Esophagus mucosa (tissue), 1 donor: ENCODE measurements around the gene WFDC12. TPM values are rescaled to one million over a fixed set of nuclear protein-coding genes. Genes with fewer than 3 reads are reported as not detected.
"Not testable (repeated sequence)": the region's sequence is repeated elsewhere in the genome, so short reads cannot be mapped to it uniquely, and the experiment has no call there.

Source experiments
- ATAC-seq: fragments of 200-7000 bp; cut with Tn5 transposase; one replicate; pipeline ENCODE4 v1.9.1; 2020
- total RNA-seq: library from RNA; stranded (reverse); gene quantifications from one replicate; pipeline ENCODE4 v1.2.4, GENCODE V29; 2023
- donor health status: DM: yes; HTN: yes; CAD: no.

The WFDC12 gene, protein sequence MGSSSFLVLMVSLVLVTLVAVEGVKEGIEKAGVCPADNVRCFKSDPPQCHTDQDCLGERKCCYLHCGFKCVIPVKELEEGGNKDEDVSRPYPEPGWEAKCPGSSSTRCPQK
- total RNA-seq: 5.1 TPM

DNA sequence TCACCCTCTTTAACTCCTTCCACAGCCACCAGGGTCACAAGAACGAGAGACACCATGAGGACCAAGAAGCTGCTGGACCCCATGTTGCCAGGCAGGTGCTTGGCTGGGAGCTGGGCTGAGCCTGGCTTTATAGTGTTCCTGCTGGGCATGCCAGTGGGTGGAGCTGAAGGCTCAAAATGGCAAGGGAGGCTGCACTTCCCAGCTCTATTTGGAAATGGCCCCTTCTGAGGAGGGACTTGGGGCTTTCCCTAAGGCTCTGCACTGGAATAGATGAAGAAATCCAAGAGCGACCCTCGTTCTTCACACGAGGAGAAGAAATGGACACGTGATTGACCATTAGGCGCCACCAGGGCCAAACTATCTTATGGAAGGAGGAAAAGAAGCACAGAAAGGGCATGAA, at the start of gene WFDC12:
Gene WFDC12 (minus strand): TSS at position 101 of the 400 bp plus-strand sequence. CDS start 18 bp downstream, at position 83.
- no peak for ATAC-seq

DNA sequence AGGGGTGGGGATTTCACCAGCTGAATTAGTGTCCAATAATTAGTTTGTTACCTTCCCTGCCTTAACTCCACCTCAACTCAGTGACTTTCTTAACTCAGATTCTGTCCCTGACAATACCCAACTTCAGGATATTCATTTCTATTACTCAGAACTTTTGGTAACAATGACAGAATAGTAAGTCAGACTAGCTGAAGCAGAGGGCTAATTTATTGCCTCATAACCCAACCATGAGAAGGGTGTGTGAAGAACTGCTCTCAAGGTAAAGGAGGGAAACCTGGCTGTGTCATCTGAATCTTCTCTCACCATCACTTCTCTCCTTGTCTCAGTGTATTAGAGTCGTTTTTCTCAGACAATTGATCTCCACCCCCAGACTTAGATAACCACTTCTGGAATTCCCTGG, 49.3 kb upstream of the WFDC12 start:
- peak; percentile 78 for ATAC-seq

DNA sequence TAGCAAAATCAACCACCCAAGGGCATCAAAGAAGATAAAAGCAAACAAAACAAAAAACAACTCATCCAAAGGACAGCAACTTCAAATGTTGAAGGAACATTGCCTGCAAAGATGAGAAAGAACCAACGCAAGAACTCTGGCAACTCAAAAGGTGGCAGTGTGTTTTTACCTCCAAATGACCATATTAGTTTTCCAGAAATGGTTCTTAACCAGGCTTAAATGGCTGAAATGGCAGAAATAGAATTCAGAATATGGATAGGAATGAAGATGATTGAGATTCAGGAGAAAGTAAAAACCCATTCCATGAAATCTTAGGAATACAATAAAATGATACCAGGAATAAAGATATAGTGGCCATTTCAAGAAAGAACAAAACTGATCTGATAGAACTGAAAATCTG, 40.6 kb upstream of the WFDC12 start:
- ATAC-seq: no peak

DNA sequence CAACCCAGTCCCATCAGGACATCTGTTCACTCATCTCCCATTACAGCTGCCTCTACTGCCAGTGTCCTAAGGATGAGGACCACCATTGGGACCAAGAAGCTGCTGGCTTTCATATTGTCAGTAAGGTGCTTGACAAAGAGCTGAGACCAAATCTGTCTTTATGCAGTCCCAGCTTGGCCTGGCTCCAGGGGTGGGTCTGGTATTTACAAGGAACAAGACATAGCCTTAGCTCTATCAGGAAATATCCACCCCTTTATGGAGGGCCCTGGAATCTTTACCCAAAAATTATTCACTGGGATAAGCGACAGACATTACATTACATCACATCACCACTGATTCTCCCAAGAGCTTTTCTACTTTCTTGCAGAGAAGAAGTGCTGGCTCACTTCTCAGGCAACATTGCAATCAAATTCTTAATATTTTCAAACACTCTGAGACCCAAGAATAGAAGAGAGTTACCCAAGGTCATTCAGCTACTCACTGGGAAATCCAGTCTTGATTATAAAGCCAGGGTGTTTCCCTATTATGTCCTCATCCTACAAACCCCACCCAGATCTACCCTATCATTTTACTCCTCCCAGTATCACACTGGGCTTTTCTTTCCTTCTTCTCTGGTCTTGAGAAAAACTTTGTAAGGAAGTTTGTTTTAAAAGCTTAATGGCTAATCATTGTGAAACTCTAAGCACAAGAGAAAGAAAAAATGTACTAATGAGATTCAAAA, 39.0 kb upstream of the WFDC12 start:
- peak; percentile 84 for ATAC-seq

DNA sequence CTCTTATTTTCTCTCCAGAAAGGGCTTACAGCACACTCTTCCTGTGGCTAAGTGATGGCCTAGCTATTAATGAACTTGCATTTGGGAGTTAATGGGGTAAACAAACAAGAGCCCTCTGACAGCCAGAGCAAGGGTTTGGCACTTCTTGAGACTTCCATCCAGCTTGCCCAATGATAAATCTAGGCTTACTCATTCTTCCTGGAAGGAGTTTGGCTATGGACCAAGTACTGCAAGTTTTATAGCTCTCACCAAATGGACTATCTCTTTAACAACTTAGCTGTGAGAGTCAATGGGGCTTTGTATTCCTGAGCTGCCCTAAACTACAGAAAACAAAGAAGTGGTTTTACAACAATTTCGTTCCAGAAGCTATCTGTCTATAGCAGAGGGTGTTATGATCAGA, 33.7 kb upstream of the WFDC12 start:
- ATAC-seq: peak; percentile 92

DNA sequence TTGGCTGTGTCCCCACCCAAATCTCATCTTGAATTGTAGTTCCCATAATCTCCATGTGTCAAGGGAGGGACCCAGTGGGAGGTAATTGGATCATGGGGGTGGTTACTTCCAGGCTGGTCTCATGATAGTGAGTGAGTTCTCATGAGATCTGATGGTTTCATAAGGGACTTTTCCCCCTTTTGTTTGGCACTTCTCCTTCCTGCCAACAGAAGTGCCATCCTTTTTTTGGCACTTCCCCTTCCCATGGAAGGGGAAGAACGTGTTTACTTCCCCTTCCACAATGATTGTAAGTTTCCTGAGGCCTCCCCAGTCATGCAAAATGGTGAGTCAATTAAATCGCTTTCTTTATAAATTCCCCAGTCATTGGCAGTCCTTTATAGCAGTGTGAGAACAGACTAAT, 32.4 kb upstream of the WFDC12 start:
- ATAC-seq: no peak

DNA sequence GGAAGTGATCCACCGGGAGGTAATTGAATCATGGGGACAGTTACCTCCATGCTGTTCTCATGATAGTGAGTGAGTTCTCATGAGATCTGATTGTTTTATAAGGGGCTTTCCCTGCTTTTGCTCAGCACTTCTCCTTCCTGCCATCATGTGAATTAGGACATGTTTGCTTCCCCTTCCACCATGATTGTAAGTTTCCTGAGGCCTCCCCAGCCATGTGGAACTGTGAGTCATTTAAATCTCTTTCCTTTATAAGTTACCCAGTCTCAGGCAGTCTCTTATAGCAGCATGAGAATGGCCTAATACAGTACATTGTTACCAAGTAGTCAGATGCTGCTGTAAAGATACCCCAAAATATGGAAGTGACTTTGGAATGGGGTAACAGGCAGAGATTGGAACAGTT, 30.5 kb upstream of the WFDC12 start:
- ATAC-seq: not testable (repeated sequence)

DNA sequence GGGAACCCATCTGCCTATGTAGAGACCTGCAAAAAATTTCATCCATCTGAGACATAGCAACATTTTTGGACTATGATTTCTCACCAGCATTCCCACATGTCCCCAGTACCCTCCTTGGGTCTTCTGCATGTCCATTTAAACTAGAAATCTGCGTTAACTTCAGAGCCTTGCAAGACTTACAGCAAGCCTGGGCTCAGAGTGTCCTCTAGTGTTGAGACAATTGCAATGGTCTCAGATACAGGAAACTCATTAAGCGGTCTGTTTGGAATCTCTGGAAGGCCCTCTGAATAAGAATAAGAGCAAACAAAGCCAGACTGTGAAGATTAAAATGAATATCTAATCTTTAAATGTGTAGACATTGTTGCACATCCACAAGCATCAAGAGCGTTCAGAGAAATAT, 29.9 kb upstream of the WFDC12 start:
- no peak for ATAC-seq

DNA sequence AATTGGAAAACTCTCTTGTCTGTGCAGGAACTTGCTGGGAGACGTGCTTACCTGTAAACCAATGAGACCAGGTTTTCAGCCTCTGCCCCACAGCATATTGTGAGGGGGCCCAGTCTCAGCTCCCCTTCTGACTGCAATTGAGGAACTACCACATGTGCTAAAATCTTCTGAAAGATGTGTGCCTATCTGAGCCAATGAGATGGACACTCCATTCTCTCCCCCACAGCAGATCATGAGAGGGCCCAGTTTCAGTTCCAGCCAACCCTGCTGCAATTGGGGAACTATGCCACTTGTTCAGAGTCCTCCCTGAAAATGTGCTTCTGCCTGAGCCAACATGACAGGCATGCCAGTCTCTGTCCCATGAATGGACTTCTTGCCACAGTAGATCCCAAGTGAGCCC, 29.5 kb upstream of the WFDC12 start:
- no peak for ATAC-seq

DNA sequence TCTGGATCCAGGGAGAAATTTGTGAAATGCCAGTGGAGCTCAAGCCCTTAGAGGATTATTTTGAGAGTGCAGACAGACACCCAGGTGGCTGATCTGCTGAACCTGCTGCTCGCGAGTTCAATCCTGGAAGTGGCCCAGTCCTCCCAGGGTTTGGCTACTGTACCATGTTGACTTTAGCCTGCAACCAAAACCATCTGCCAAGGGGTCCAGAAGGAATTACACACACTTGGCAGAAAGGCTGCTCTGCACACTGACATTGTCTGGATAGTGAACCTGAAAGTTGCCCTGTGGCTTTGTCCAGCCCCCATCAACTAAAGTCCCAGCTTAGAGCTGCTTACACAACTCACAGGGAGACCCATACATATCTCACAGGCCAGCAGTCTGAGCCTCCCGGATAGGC, 28.9 kb upstream of the WFDC12 start:
- no peak for ATAC-seq

DNA sequence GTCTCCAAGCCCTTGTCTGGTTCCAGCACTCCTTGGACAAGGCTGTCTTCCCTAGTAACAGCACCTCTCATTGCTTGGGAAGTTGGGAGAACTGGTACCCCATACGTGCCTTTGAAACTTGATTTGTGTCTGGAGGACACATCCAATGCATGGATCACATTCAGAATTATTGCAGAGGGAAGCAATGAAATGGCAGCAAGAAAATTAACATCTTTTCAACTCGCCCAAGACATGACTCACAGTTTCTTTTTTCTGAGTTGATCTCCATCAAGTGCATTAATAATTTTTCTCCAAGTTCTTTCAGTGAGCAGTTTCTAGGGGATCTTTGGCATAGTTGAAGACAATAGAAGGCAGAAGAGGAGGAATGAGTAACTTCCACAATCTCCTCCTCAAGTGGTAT, 28.1 kb upstream of the WFDC12 start:
- no peak for ATAC-seq

DNA sequence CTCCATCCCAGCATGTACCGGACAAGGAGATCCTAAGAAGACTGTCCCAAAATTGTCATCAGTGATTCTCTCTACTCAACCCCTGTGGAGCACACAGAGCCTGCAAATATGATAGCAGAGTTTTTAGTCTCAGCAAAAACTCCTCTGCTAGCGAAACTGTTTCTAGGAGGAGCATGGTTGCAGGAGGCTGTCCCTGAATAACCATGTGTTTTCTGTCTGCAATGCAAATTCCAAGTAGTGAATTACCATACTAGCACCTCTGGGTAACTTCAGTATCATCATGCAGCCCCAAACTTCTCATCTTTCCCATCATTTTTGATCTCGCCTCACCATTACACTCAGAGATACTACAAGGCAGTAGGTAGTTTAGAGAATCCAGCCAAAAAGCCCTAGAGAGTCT, 24.8 kb upstream of the WFDC12 start:
- ATAC-seq: no peak

DNA sequence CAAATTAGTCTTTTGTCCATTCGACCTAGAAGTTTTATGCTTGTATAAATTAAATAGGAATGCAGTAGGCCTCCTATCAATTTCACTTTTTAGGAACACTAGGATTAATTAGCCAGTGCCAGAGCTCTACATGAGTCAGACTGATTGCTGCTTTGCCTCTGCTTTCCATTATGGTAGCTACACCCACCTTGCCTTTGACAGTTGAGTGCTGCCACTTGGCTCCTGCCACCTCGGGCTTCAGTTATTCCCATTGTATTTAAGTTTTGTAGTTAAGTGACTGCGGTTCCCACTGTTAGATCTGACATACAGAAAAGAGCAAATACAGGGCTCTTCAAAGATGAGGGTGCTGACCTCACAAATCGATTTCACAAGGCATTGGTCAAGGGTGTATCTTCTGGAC, 16.6 kb upstream of the WFDC12 start:
- ATAC-seq: no peak

DNA sequence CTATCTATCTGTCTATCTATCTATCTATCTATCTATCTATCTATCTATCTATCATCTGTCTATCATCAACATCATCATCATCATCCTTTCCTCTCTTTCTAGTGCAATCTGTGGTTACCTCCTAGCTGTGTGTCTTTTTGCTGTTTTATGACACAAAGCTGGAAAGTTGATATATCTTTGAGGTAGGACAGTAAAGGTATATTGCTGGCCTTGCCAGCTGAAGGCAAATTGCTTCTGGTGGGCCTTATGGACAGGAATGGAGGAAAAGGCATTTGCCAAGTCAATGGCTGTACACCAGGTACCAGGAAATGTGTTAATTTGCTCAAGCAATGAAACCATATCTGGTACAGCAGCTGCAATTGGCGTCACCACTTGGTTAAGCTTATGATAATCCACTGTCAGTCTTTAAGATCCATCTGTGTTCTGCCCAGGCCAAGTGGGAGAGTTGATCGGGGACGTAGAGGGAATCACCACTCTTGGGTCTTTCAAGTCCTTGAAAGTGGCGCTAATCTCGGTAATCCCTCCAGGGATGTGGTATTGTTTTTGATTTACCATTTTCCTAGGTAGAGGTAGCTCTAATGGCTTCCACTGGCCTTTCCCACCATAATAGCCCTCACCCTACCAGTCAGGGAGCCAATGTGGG, 15.6 kb upstream of the WFDC12 start:
- ATAC-seq: not testable (repeated sequence)

DNA sequence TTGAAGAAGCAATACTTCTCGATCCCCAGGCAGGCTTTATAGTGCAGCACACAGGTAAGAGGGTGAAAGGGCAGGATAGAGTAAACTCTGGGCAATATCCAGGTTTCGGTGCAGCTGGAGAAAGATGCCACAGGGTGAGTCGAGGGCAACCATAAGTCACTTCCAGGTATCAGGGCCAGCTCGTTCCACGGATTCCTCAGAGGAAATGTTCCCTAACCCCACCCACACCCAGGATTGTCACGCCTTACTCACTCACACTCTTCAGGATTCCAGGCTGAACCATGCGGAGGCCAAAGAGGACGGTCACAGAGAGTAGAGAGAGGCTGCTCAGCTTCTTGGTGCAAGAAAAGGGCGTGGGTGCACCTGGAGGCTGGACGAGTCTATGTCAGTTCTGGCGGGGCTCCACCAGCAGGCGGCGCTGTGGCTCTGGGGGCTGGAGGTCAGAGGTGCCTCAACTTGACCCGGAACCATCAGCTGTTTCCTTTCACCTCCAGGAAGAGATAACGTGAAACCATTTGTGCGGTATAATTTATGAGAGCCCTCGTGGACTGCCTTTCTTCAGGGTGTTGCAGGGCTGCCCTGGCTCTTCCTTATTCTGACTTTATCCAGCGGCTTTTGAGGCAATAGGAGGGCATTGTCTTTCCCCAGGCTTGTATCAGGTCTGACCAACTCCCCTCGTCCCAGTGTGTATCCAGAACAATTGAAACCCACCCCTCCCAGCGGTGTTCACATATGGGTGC, 14.5 kb upstream of the WFDC12 start:
- peak; percentile 94 for ATAC-seq

DNA sequence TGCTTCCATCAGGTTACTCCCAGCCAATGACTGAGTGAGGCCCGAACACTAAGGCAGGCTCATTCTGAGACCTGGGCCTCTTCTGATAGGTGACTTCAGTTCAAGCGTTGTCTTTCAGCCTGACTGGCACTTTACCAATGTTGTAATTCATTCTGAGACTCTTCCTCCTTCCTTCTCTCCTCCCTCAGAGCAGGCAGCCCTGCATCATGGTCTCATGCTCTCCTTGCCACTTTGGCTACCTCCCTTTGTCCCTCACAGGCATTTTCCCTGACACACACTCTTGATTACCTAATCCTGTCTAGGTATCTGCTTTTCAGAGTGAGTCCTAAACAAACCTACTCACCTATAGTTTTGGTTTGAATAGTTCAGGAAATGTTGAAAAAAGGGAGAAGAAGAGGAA, 12.6 kb upstream of the WFDC12 start:
- ATAC-seq: peak; percentile 50

DNA sequence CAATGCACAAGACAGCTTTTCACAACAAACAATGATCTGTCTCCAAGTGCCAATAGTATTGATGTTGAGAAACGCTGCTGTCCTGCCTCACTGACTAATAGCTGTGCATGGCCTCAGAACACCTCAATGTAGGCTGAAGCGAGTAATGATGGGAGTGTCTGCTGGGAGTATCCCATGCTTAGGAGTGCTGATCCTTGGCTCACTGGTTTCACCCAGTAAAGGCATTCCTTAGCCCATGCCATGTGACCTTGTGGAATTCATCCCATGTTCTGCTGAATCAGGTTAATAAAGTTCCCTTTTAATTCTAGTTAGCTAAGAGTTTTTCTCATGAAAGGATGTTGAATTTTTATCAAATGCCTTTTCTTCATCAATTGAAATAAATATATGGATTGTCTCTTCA, 3.8 kb upstream of the WFDC12 start:
- ATAC-seq: peak; percentile 96

DNA sequence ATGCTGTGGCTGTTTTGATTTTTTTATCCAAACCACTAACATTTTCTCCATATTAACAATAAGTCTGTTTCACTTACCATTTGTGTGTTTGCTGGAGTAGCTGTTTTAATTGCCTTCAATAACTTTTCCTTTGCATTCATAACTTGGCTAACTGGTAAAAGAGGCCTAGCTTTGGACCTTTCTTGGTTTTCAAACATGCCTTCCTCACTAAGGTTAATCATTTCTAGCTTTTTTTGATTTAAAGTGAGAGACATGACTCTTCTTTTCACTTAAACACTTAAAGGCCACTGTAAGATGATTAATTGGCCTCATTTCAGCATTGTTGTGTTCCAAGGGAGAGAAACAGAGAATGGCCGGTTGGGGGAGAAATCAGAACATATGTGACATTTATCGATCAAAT, 2.9 kb downstream of the WFDC12 start:
- ATAC-seq: no peak

DNA sequence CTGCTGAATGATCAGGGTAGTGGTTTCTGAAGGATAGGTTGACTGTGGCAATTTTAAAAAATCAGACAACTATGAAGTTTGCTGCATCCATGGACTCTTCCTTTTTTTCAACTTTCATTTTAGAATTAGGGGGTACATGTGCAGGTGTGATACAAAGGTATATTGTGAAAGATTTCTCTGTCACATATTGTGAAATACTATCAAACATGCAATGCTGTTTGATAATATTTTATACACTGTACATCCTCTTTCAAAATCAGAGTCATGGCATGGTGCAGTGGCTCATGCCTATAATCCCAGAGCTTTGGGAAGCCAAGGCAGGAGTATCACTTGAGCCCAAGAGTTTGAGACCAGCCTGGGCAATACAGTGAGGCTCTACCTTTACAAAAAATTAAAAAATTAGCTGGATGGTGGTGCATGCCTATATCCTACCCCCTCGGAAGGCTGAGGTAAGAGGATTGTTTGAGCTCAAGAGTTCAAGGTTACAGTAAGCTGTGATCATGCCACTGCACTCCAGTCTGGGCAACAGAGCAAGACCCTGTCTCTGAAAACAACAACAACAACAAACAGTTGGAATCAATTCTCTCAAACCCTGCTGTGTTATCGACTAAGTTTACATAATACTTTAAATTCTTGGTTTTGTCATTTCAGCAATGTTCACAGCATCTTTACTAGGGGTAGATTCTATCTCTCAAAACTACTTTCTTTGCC, 4.6 kb downstream of the WFDC12 start:
- ATAC-seq: no peak

DNA sequence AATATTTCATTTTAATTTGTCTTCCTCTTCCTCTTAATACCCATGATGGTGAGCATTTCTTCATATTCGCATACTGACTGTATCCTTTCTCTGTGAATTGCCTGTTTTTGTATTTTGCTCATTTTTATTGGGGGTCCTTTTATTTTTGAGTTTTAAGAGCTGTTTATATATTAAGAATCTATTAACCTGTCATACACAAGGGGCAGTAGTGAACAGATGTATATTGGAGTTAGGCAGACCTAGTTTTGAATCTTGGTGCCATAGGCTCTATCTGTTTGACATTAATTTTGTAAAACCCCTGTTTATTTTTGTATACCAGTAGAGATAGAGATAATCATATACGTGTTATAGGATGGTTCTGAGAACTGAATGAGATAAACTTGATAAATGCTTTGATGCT, 6.2 kb downstream of the WFDC12 start:
- ATAC-seq: no peak

DNA sequence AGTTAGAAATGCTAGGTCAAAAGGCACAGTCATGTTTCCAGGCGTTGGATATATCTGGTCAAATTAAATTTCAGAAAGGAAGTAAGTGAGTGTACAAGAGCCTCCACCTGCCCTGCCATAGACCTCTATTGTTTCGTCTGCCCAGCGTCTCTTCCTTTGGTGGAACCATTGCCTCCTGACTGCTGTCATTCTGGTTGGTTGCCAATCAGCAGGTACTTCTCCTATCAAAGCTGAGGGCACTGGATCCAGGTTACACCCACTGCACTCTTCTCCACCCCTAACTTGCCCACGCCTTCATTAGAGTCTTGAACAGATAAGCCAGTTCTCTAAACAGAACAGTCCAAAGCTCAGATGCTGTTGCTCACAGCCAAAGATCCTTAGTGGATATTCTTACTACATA, 6.7 kb downstream of the WFDC12 start:
- no peak for ATAC-seq

DNA sequence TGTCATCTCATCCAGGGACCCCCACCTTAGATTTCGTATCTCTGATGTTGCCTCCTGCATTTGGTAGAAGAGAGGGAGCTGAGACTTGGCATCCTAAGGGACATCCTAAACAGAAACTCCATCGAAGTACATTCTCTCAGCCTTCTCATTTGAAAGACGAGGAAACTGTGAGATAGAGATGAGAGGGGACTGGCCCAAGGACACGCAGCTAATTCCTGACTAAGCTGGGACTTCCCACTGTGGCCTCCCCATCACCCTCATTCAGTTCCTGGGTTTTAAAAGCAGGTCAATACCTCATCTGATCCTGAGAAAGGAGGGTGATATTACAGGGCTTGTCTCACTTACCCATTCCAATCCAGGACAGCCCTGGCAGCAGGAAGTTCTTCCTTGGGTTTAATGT, 8.4 kb downstream of the WFDC12 start:
- peak; percentile 1 for ATAC-seq

DNA sequence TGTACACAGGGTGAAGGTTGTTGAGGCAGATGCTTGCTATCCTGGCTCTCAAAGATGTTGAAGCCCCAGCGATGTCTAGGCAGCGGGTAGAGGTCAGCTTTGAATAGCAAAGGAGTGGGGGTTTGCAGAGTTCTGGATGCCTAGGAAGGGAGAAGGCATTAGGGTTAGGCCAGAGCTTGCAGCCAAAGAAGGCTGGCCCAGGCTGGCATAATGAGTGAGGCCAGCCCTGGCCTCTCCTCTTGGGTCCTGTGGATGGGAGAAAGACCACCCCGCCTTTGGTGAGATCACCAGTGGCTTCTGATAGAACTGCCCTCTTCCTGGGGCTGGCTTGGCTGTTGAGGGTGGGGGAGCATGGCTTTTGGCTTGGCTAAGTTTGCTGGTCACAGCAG, 8.9 kb downstream of the WFDC12 start:
- ATAC-seq: no peak
